Stomach smooth muscle (tissue), 2 donors: ENCODE data around the gene ULBP2.
"Not testable (repeated sequence)": the region's sequence is repeated elsewhere in the genome, so short reads cannot be mapped to it uniquely, and the experiment has no call there.

Experiments
- H3K27ac ChIP-seq: one replicate; pipeline ENCODE4 v1.7.0; 2013; ENCODE audit warnings: mild to moderate bottlenecking, low read length, inconsistent platforms
- H3K27me3 ChIP-seq, 2 donors: one replicate each; pipeline ENCODE4 v1.7.0; 2013; ENCODE audit warnings: low read length in 2 of 2; ENCODE audit not compliant: insufficient read depth in 2 of 2, control insufficient read depth in 1 of 2
- H3K36me3 ChIP-seq, 2 donors: one replicate each; pipeline ENCODE4 v1.7.0; 2013; ENCODE audit warnings: low read length in 2 of 2; ENCODE audit not compliant: control insufficient read depth in 2 of 2, insufficient read depth in 2 of 2
- H3K4me1 ChIP-seq: one replicate; pipeline ENCODE4 v1.7.0; 2013; ENCODE audit warnings: low read length; ENCODE audit not compliant: control insufficient read depth, insufficient read depth
- H3K4me3 ChIP-seq, 2 donors: one replicate each; pipeline ENCODE4 v1.7.0; 2013; ENCODE audit warnings: low read length in 2 of 2
- H3K9ac ChIP-seq, 2 donors: one replicate each; pipeline ENCODE4 v1.7.0; 2013; ENCODE audit warnings: low read length in 2 of 2, mild to moderate bottlenecking in 1 of 2
- H3K9me3 ChIP-seq, 2 donors: one replicate each; pipeline ENCODE4 v1.7.0; 2013; ENCODE audit warnings: low read length in 2 of 2; ENCODE audit not compliant: control insufficient read depth in 2 of 2
- donor health status: healthy.
- donor health status: Pancreatic carcinoma.

The ULBP2 gene

DNA sequence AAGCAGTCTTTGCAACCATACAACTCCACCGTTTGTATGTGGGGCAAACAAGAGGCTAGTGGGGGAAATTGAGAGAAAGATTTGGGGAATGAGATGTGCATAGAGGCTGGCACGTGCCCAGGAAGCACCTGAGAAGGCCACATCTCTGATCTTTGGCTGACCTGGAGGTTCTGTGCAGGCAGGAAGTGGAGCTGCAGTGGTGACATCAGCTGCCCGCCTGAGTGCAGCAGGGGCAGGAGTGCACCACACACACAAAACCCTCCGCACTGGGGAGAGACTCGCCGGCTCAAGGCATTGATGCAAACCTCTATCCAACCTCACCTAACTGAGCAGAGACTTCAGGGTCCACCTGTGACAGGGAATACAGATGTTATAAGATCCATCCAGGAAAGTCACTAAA is 32.6 kb downstream of the ULBP2 start:
- not testable (repeated sequence) for H3K4me3 ChIP-seq, H3K4me1 ChIP-seq, H3K9me3 ChIP-seq, H3K36me3 ChIP-seq, H3K27ac ChIP-seq, H3K9ac ChIP-seq
- H3K27me3 ChIP-seq, result peaks cover 20 to 28% of the 10 kb centered on the region in 2 donors

DNA sequence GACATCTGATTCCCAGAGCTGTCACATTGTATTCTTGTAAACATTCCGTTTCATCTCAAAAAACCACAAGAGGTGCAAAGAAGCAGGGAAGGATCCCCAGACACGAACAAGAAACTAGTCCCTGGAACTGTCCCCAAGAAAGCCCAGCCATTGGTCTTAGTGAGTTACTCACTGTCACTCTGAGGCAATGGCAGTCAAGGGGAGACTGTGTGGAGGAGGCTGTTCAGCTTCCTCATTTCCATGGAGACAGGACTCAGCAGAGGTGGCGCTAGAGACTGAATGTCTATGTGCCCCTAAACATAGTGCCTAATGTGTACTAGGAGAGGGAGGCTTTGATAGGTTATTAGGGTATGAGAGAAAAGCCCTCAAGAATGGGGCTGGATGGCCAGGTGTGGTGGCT is 33.0 kb downstream of the ULBP2 start:
- Histone ChIP-seq H3K4me3 (no peak overlapping the region), H3K9ac (no peak overlapping the region), H3K27me3 (peaks cover 18 to 24% of the 10 kb centered on the region in 2 donors), H3K27ac (no peak overlapping the region), H3K4me1 (no peaks in the 10 kb centered on the region), H3K36me3 (no peaks in the 10 kb centered on the region), H3K9me3 (no peaks in the 10 kb centered on the region)

DNA sequence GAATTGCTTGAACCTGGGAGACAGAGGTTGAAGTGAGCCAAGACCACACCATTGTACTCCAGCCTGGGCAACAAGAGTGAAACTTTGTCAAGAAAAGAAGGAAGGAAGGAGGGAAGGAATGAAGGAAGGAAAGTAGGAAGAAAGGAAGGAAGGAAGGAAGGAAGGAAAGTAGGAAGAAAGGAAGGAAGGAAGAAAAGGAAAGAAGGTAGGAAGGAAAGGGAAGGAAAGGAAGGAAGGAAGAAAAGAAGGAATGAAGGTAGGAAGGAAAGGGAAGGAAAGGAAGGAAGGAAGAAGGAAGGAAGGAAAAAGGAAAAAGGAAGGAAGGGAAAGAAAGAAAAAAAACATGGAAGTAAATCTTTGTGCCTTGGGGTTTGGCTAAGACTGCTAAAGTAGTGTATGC is 33.6 kb downstream of the ULBP2 start:
- Histone ChIP-seq H3K27ac (no peak overlapping the region), H3K36me3 (no peaks in the 10 kb centered on the region), H3K9ac (no peak overlapping the region), H3K9me3 (no peaks in the 10 kb centered on the region), H3K4me1 (no peaks in the 10 kb centered on the region), H3K4me3 (no peak overlapping the region), H3K27me3 (peaks cover 18 to 20% of the 10 kb centered on the region in 2 donors)

DNA sequence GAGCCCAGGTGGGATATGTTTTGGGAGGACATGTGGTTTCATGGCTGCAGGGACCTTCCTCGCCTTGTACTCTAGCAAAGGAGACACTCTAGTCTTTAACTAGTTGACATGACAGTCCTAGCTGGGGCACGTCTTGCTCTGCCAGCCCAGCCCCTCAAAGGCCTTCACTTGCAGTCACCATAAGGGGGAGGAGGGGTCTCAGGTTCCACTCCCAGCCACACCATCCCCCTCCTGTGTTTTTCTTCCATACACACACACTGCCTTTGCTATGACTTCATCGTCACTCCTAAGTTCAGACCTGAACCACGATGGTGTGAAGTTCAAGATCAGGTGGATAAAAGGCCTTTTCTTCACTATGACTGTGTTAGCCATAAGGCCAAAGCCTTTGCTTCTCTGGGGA is 35.4 kb downstream of the ULBP2 start:
- Histone ChIP-seq H3K27me3 (peaks cover 15 to 21% of the 10 kb centered on the region in 2 donors), H3K9ac (no peak overlapping the region), H3K36me3 (no peaks in the 10 kb centered on the region), H3K4me3 (no peak overlapping the region), H3K4me1 (no peaks in the 10 kb centered on the region), H3K27ac (no peak overlapping the region), H3K9me3 (no peaks in the 10 kb centered on the region)

DNA sequence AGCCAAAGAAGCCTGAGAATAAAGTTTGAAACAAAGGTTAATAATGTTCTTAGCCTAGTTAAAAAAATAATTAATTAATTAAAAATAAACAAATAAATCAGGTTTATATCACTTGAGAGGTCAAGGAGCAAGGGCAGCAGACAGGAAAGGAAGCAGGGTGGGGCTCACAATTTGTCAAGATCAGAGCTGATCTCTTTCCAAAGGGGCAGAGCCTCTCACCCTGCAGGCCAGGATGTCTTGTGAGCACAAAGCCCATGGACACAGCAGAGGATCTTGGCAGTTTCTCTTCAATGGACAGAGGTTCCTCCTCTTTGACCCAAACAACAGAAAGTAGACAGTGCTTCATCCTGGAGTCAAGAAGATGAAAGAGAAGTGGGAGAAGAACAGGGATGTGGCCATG is 36.8 kb downstream of the ULBP2 start:
- H3K4me1 ChIP-seq, result no peaks in the 10 kb centered on the region
- H3K27me3 ChIP-seq, result peaks cover 19 to 26% of the 10 kb centered on the region in 2 donors
- H3K9me3 ChIP-seq, result no peaks in the 10 kb centered on the region
- H3K9ac ChIP-seq, result no peak overlapping the region
- H3K36me3 ChIP-seq, result no peaks in the 10 kb centered on the region
- H3K4me3 ChIP-seq, result no peak overlapping the region
- no peak overlapping the region for H3K27ac ChIP-seq

DNA sequence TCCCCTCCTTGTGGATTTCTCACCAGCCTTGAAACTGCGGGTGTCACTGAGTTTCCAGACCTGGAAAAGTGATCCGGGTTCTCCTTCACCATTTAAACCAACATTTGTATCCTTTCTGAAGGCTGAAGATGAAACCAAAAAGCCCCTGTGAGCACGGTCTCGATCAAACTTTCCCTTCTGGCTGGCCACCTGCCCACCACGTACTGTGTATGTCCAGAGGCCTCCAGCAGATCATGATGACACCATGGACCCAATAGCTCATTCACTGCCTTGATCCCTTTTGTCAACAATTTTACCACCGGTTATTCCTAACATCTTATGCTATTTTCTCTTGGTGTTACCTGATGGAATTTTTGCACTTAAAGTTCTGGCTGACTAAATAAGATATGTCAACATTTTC is 37.5 kb downstream of the ULBP2 start:
- peaks cover 19 to 20% of the 10 kb centered on the region in 2 donors for H3K27me3 ChIP-seq
- no peaks in the 10 kb centered on the region for H3K4me1 ChIP-seq
- no peak overlapping the region for H3K9ac ChIP-seq
- no peaks in the 10 kb centered on the region for H3K9me3 ChIP-seq
- H3K27ac ChIP-seq, result no peak overlapping the region
- no peaks in the 10 kb centered on the region for H3K36me3 ChIP-seq
- no peak overlapping the region for H3K4me3 ChIP-seq

DNA sequence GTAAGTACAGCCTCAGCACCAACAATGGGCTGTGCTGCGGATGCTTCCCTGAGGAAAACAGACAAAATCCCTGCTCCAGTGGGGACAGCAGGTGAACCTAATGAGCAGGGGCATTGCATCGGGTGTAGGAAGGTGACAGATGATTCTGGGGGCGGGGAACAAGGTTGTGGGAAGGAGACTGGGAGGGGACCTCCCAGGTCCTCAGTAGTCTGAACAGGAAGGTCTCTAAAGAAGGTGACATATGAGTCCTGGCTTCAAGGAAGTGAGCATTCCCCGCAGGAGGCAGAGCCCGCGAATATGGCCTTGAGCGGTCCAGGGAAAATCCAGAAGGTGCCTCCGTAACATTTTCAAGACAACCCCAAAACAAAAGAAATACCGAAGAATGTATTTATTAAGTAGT is 41.3 kb downstream of the ULBP2 start:
- H3K27ac ChIP-seq, result no peak overlapping the region
- H3K36me3 ChIP-seq, result no peaks in the 10 kb centered on the region
- H3K4me1 ChIP-seq, result no peaks in the 10 kb centered on the region
- H3K4me3 ChIP-seq, result no peak overlapping the region
- peaks cover 0 to 6% of the 10 kb centered on the region in 2 donors for H3K9me3 ChIP-seq
- peaks cover 37 to 39% of the 10 kb centered on the region in 2 donors for H3K27me3 ChIP-seq
- no peak overlapping the region for H3K9ac ChIP-seq

DNA sequence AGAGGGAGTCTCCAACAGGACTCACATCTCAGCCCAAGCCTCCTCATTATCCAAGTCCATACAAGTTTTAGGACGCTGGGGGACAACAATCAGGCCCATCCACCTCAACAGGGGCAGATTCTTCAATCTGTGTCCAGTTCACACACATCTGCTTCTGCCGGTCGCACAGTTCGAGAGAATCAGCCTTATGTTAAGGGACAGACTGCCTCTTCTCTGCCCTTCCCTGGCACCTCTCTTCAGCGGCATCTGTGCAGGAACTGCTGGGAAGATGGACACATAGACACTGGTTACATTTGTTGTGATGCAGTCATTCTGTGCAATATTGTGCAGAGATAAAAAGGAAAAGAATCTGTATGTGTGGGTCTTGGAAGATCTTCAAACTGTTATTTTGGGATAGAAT is 43.0 kb downstream of the ULBP2 start:
- H3K9ac ChIP-seq, result no peak overlapping the region
- peaks cover 4 to 11% of the 10 kb centered on the region in 2 donors for H3K9me3 ChIP-seq
- no peak overlapping the region for H3K4me3 ChIP-seq
- no peak overlapping the region for H3K27ac ChIP-seq
- H3K4me1 ChIP-seq, result peaks cover 3% of the 10 kb centered on the region
- H3K36me3 ChIP-seq, result no peaks in the 10 kb centered on the region
- H3K27me3 ChIP-seq, result peaks cover 51% of the 10 kb centered on the region in 2 donors

DNA sequence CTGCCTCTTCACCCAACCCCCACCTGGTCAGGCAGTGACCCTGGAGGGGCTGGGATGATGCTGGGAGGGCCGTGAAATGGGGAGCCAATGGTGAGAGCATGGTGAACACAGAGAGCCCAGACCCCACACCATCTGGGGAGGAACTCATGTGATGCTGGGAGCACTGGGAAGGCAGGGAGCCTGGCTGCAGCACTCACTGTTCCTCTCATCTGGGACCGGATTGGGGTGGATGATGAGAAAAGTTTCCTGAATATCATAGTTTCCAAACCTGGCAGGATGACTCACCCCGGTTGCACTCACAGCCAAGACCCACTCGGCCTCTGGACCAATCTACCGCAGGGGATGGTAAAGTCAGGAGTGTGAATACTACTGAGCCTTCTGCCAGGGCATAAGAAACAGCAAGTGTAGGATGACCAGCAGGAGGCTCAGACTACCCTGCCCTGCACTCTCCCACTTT is 43.7 kb downstream of the ULBP2 start:
- H3K9ac ChIP-seq, result no peak overlapping the region
- peaks cover 10% of the 10 kb centered on the region for H3K4me1 ChIP-seq
- H3K27ac ChIP-seq, result no peak overlapping the region
- H3K4me3 ChIP-seq, result no peak overlapping the region
- H3K27me3 ChIP-seq, result peaks cover 58 to 59% of the 10 kb centered on the region in 2 donors
- H3K9me3 ChIP-seq, result peaks cover 4 to 11% of the 10 kb centered on the region in 2 donors
- no peaks in the 10 kb centered on the region for H3K36me3 ChIP-seq

DNA sequence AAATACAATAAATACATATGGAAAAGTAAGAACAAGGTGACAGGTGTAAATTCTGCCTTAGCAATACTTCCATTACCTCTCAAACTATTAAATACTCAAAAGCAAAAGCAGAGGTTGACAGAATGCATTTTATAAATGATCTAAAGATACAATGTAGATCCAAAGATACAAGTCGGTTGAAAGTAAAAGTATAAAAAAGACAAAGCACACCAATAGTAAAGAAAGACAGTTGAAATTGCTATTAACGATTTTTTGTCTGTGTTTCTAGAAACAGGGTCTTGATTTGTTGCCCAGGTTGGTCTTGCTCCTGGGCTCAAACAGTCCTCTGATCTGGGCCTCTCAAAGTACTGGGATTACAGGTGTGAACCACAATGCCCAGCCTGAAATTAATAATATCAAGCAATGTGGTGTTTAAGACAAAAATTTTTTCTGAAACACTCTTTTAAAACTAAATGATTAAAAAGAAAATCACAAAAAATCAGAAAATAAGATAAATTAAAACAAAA is 45.8 kb downstream of the ULBP2 start:
- Histone ChIP-seq H3K36me3 (no peaks in the 10 kb centered on the region), H3K27me3 (peaks cover 68 to 72% of the 10 kb centered on the region in 2 donors), H3K4me1 (peaks cover 16% of the 10 kb centered on the region), H3K9ac (no peak overlapping the region), H3K27ac (no peak overlapping the region), H3K9me3 (peaks cover 4 to 11% of the 10 kb centered on the region in 2 donors), H3K4me3 (no peak overlapping the region)

DNA sequence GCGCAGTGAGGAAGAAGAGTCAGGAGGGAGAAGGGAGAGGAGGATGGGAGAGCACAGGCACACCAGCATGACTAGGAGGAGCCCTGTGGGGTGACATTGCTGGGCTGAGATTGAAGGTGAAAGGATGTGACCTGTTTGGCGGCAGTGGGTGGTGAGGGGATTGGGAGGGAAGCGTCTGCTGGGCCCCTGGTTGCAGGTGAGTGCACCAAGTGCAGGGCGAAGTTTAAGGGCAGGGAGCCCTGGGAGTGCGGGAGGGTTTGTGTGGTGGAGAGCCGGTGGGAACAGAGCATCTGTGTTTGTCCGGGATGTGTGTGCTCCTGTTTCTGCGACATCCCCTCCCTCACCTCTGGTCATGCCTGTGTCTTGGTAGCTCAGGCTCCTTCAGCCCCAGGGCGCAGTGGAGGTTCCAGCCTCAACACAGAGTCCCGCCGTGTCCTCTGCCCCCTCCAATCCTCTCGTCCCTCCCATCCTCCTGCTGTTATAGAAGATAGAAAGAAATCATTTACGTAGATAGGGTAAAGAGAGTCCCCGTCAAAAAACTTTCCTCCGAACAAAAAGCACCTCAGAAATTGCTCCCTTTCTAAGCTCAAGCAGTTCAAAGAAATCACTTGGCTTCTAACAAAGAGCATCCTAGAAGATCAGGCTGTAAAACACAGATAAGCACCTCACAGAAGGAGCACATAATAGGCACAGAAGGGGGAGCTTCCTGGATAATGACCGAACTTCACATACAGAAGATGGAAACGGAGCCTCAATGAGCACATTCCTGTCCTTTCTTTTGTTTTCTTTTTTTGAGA is 46.9 kb downstream of the ULBP2 start:
- H3K9ac ChIP-seq, result no peak overlapping the region
- H3K27me3 ChIP-seq, result peaks cover 64 to 70% of the 10 kb centered on the region in 2 donors
- H3K27ac ChIP-seq, result no peak overlapping the region
- no peaks in the 10 kb centered on the region for H3K36me3 ChIP-seq
- H3K9me3 ChIP-seq, result peaks cover 4 to 11% of the 10 kb centered on the region in 2 donors
- no peak overlapping the region for H3K4me3 ChIP-seq
- H3K4me1 ChIP-seq, result peaks cover 16% of the 10 kb centered on the region
